Stimulated activated CD4-positive, alpha-beta T cell treated with anti-CD3 and anti-CD28 coated beads, TNF-alpha, amount 100 ng/mL, for 4 hours (primary cell): ENCODE data around the gene FIBIN.

Source experiments
- DNase-seq, 3 experiments: peaks; one replicate each; pipeline ENCODE4 v3.0.0-alpha.2; 2020; ENCODE audit warnings: low read depth in 3 of 3

The FIBIN gene

GRCh38 chr11:27022659-27023251 is 28.8 kb downstream of the FIBIN start:
- DNase-seq: no peak

GRCh38 chr11:27024865-27025264 is 31.0 kb downstream of the FIBIN start:
- DNase-seq: no peak

- DNase-seq: no peak
Observed at GRCh38 chr11:27025312-27025955, 31.5 kb downstream of the FIBIN start.

DNA sequence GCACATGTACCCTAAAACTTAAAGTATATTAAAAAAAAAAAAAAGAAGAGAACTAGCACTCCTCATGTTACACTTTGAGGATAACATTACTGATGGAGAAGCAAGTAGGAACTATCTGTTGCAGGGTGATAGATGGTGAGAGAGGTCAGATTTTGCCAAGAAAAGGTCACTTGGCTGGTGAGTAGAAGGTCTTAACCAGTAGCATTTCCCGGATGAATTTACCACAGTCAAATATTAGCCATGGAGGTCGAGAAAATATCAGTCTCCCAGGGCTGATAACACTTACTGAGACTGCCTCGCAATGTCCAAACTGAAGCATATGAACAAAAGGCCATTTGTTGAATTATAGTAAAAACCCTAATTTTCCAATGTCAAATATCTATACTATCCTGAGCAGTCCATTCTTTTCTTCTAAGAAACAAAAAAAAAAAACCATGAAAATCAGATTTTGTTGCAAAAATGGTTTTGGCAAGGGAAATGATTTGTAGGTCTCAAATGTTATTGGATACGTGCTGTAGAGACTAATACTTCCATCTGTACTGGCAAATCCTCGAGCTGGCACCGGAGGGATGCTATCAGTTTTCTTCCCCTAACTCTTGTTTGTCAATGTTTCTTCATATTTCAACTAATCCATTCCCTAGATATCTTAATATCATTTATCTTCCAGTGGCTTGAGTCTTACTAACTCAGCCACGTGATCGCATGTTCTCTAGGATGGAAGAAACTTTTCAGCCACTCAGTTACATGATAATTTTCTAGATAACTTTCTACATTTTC is 32.2 kb downstream of the FIBIN start:
- no peak for DNase-seq

GRCh38 chr11:27028561-27028965 is 34.7 kb downstream of the FIBIN start:
- DNase-seq: no peak

GRCh38 chr11:27029966-27030365 is 36.1 kb downstream of the FIBIN start:
- DNase-seq: no peak

- DNase-seq: no peak
Observed at GRCh38 chr11:27031754-27032153, 37.8 kb downstream of the FIBIN start.

GRCh38 chr11:27039873-27040272 is 46.0 kb downstream of the FIBIN start:
- DNase-seq: no peak

DNA sequence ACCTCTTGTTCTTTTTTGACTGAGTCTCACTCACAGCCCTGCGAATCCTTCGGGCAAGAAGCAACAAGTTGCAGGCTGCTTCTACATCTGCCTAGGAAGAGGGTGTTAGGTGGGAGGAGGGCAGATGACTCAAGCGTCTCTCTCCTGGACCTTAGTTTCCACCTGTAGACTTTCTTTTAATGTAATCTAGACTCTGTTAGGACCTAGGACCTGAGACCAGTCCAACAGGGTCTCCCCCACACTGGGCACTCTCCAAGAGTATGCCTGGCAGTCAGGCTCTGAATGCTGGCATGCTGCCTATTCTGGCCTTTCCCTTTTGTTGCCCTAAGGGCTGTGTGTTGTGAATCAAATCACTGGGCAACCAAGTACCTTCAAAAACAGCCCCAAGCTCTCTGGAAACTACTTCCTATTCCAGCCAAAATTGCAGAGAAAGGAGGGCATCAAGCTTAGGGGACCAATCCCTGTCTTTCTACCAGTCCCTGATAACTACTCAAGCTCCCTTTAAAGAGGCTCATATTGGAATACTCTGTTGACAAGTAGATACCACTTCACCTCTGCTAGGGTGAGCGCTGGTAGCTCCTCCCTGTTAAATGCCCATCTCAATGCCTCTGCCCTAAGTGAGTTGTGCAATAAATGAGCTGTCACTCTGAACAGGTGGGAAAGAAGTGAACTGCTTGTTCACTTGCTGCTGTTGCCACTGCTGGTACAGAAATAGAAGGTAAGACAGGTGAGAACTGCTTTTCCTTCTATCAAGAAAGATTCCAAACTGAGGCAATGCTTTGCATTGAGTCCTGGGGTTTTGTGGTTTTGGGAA is 46.6 kb downstream of the FIBIN start, which contains the start of gene BBOX1:
TSS of gene BBOX1 (plus strand) at position 514 of the 814 bp plus-strand sequence. CDS start 14,616 bp downstream, outside the sequence.
- no peak for DNase-seq

- DNase-seq: no peak
Observed at GRCh38 chr11:27041141-27041899, 47.4 kb downstream of the FIBIN start.
